ENCODE data around the gene GON7. TPM values are rescaled to one million over a fixed set of nuclear protein-coding genes. Genes with fewer than 3 reads are reported as not detected.
"Not testable (repeated sequence)": the region's sequence is repeated elsewhere in the genome, so short reads cannot be mapped to it uniquely, and the experiment has no call there.

GON7 gene
- polyA plus RNA-seq, 3 donors, result 18.8 to 19.7 (median 19.5) TPM

DNA sequence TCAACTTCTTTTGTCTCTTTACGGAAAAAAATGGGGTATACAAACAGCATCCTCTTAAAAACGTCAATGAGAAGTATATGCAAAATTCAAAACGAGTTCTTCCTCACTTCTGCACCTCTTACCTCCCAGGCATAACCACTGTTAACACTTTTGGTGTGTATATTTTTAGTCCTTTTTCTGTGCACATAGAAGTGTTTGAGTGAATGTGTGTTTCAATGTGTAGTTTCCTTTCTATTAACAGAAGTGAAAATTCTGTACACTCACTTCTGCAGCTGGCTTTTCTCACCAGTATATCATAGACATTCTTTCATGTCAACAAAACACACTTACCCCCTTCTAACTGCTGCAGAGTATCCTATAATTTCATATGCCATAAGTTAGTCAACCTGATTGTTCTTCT is 5.6 kb upstream of the GON7 start:
- no peak for DNase-seq

DNA sequence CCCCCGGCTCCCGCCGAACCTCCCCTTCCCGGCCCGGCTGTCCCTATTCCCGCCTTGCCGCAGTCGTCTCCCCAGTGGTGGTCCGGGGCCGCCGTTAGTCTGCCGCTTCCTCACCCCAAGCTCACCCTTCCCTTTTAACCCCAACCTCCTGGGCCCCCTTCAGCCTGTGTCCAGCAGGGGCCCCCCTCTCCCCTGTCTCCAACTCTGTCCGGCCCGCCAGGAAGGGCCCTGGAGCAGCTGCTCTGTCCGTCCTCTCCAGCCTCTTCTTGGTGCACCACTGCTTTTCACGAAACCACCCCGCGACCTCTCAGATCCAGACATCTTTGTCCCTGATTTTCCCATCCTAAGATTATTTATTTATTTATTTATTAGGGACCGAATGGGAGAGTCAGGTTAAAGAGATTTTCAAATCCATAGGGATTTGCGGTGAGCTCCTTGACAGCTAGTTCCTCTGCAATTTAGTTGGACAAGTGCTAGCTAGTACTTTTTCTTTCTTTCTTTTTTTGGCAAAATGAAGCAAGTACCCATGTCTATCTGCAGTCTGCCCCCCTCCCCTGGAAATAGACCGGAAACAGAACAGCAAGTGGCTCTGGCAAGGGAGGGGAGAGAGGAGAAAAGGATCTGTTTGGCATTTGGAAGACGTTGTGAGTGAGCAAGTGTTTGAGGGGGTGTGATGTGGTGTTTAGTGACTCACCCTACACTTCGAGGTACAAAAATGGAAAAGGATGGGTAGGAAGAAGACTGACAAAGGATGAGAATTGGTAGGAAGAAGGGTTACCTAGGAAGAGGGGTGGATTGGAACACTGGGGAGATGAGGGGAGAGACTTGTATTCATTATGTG is 823 bp upstream of the GON7 start:
- peak; percentile 57 for DNase-seq

DNA sequence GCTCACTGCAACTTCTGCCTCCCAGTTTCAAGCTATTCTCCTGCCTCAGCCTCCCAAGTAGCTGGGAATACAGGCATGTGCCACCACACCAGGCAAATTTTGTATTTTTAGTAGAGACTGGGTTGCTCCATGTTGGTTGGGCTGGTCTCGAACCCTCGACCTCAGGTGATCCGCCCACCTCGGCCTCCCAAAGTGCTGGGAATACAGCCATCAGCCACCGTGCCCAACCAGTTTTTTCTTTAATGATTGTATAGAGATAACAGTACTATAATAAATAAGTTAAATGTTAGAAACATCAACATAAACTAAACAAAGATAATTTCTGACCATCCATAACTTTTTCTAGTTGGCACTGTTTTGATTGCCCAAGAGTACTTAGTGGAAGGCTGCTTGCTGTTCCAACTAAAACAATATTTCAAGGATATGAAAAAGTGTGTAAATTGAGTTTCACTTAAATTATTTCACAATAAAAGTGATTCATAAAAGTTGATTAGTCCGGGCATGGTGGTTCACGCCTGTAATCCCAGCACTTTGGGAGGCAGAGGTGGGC is 5.6 kb downstream of the GON7 start:
- no peak for DNase-seq

DNA sequence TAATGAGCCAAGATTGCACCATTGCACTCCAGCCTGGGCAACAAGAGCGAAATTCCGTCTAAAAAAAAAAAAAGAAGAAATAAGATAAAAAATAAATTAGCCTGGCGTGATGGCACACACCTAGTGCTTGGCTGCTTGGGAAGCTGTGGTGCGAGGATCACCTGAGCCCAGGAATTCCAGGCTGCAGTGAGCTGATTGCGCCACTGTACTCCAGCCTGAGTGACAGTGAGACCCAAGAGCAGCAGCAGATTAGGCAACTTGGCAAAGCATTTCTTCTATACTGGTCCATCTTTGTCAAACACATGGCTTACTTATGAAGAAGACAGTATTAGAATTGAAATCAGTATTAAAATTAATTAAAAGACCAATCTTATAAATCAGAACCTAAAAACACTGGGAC is 6.3 kb downstream of the GON7 start:
- no peak for DNase-seq

DNA sequence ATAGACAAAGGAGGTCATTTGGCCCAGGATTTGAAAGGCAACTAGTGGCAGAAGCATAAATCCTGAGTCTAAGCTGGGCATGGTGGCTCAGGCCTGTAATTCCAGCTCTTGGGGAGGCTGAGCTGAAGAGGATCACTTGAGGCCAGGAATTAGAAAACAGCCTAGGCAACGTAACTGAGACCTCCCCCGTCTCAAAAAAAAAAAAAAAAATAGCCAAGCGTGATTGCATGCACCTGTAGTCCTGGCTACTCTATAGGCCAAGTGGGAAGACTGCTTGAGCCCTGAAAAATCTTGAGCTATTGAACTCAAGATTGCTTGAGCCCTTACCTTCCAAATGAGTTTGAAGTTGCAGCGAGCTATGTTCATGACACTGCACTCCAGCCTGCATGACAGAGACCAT is 7.8 kb downstream of the GON7 start:
- no peak for DNase-seq

DNA sequence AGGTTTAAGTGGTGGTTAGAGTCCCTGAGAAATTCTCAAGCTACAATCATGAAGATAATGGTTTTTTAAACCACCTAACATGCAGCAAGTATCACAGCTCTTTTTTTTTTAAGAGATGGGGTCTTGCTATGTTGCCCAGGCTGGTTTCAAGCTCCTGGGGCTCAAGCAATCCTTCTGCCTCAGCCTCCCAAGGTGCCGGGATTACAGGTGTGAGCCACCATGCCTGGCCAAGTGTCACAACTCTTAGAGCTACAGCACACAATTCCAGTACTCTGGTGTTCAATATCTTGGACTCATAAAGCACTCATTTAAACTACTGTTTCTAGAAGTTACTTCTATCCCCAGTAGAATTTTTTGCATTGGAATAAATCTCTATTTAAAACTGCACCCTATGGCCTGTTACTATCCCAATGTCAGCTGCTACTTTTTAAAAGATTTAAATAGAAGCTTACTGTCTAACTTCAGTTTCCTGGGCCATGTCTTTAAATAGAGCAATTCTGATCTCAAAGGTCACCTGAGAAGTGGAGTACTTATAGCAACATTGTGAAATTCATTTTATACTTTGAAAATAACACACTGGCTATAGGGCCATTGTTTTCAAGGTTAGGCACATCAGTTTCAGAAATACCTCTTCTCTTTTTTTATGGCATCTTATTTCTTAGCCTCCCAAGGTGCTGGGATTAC is 11.4 kb downstream of the GON7 start:
- no peak for DNase-seq

DNA sequence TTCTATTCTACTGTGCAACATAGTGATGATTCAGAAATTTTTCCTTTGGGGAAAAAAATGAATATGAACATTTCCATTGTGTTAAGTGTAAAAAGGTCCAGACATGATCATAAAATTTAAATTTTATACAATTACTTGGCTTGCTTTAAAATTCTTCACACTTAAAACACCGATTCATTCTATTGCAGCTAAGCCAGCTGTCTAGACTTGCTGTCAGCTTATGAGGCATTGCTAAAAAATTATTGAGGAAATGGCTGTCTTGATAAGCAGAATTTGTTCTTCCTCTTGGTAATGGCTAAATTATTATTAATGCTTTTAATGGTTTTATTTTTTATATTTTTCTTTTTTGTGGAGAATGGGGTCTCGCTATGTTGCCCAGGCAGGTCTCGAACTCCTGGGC is 19.9 kb downstream of the GON7 start:
- DNase-seq, result no peak

DNA sequence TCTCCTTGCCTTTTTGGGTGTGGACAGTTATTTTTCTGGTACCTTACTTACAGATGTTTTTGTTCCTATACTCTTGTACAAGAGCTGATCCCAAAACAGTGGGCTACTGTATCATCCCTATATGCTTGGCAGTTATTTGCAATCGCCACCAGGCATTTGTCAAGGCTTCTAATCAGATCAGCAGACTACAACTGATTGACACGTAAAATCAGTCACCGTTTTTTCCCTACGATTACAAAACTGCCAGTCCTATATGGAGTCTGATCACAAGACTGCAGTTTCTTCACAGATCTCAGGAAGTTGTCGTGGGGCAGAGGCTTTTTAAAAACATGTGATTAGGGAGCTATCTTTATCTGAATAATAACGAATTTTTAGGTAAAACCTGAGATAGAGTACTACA is 20.4 kb downstream of the GON7 start:
- DNase-seq, result no peak

DNA sequence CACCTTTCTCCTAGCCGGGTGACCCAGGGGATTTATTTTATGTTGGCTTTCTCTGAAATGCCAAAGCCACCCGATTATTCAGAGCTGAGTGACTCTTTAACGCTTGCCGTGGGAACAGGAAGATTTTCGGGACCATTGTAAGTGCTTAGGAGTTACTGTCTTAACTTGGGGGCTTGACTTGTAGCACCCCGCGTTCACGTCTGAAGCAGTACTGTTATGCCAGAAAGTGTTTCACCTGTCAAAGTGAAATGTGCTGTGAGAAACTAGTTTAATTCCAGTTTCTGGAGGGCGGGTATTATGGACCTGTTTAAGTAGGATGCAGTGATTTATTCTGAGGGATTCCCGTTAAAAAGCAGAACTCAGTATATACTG is 21.5 kb downstream of the GON7 start:
- DNase-seq, result no peak

DNA sequence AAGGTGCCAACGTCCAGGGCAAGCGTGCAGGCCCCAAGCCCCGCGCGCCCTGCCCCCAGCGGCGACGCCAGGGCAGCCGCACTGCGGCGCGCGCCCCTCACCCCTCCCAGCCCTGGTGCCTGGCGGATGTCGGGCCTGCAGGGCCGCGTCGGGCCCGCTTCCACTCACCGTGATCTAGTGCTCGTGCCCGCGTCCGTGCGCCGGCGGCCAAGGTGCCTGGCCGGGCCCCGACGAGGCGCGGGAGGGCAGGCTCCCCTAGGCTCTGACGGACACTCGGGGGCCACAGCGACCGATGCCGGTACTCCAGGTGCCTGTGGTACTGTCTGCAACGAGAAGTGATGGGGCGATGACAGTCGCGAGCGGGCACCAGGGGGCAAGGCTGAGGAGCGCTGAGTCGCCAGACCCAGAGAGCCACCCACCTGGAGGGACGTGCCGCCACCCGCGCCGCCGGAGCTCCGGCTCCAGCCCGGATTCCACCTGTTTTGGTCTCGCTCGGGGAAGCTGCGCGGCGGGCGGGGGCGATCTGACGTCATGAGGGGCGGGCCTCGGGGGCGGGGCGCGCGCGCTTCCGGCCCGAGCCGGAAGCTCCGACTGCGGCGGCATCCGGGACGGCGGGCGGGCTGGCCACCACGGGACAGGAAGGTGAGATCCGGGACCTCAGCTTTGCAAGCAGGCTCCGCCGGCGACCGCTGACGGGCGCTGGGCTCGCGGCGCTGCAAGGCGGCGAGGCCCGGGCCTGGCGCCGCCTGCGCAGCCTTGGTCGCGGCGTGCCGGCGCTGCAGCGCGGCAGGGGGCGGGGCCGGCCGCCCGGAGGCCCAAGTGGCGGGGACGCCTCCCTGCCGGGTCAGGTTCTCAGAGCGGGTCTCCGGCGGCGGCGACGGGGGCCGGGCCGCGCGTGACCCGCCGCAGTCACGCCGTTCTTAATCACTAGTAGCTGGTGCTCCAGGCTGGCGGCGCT is 22.2 kb downstream of the GON7 start, which contains the start of the genes LYSET and MOAP1:
LYSET (plus strand) TSS at position 927 of the 958 bp plus-strand sequence. CDS start 89 bp downstream, outside the sequence.
MOAP1 (minus strand) TSS at position 507 of the 958 bp plus-strand sequence. CDS start 655 bp downstream, outside the sequence.
- DNase-seq, result peak; percentile 85

DNA sequence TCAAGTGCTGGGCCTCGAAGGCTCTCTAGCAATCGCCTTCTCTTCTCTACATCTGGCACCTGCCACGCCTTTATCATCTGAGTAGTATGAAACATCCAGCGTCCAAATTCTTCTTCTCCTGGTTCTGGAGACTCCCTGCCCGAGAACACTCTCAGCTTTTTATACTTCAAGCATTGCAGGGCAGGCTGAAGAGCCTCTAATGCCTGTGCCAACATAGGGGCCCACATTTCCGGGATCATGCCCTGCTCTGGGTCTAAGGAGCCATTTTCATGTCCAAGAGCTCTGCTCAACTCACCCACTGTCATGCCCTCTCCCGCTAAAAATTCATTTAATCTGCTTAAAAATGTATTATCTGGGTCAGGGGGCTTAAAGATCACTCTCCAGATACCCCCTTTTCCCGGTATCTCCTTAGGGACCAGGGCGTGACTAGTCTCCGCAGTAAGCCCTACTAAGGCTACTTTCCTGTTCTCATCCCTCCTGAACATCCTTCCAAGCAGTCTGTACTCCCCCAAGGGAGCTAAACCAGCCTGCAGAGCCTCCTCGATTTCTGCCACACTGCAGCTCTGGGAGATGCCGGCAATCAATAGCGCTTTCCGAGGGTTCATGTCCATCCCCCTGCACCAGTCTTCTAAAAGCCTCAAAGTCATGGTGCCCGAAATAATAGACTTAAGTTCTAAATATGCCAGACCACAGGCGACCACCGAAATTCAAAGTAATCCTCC is 23.1 kb downstream of the GON7 start:
- no peak for DNase-seq

DNA sequence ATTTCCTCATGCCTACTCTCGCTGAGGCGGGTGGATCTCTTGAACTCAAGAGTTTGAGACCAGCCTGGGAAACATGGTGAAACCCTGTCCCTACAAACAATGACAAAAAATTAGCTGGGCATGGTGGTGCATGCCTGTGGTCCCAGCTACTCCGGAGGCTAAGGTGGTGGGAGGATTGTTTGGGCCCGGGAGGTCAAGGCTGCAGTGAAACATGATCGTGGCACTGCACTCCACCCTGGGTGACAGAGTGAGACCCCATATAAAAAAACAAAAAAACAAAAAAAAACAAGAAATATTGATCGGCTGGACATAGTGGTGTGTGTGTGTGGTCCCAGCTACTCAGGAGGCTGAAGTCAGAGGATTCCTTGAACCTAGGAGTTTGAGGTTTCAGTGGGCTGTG is 31.4 kb downstream of the GON7 start:
- no peak for DNase-seq

DNA sequence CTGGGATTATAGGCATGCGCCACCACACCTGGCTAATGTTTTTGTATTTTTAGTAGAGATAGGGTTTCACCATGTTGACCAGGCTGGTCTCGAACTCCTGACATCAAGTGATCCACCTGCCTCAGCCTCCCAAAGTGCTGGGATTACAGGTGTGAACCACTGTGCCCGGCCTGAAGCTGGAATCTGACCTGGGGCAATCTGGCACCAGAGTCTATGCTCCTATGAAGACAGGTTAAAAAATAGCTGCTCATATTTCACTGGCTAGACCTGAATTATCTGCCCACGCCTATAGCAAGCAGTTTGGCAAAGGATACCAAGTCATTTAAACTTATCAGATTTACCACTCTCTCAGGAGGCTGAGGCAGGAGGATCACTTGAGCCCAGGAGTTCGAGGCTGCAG is 32.1 kb downstream of the GON7 start:
- DNase-seq, result not testable (repeated sequence)

DNA sequence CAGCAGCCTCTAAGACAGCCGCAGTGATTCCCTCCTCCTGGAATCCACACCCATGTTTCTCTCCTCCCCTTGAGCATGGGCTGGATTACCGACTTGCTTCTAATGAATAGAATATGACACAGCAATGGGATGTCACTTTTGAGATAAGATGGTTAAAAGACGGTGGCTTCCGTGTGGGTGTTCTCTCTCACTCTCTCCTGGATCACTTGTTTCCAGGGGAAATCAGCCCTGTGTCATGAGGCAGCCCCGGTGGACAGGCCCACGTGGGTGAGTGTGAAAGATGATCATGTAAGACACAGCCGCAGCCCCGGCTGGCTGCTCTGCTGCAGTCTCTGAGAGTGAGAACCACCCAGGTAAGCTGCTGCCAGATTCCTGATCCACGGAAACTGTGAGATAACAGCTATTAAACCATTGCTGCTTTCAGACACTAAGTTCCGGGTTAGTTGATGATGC is 32.9 kb downstream of the GON7 start:
- DNase-seq, result no peak

DNA sequence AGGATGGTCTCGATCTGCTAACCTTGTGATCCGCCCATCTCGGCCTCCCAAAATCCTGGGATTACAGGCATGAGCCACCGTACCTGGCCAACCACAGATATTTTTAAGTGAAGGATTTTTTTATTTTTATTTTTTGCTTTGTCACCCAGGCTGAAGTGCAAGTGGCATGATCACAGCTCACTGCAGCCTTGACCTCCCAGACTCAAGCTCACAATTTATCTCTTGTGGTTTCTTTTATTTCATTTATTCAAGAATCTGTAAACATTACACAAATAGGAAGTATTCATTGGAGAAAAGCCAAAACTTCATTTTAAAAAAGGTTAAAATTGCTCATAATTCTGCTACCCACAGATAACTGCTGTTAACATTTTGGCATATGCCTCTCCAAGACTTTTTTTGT is 35.5 kb downstream of the GON7 start:
- no peak for DNase-seq

DNA sequence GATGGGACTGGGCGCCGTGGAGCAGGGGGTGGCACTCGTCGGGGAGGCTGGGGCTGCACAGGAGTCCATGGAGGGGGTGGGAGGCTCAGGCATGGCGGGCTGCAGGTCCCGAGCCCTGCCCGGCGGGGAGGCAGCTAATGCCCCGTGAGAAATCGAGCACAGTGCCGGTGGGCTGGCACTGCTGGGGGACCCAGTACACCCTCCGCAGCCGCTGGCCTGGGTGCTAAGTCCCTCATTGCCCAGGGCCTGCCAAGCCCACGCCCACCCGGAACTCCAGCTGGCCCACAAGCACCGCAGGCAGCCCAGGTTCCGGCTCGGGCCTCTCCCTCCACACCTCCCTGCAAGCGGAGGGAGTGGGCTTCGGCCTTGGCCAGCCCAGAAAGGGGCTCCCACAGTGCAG is 36.7 kb downstream of the GON7 start:
- DNase-seq, result not testable (repeated sequence)

DNA sequence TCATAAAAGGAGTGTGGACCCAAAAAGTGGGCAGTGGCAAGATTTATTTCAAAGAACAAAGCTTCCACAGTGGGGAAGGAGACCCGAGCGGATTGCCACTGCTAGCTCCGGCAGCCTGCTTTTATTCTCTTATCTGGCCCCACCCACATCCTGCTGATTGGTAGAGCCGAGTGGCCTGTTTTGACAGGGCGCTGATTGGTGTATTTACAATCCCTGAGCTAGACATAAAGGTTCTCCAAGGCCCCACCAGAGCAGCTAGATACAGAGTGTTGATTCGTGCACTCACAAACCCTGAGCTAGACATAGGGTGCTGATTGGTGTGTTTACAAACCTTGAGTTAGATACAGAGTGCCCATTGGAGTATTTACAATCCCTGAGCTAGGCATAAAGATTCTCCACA is 37.2 kb downstream of the GON7 start:
- not testable (repeated sequence) for DNase-seq

DNA sequence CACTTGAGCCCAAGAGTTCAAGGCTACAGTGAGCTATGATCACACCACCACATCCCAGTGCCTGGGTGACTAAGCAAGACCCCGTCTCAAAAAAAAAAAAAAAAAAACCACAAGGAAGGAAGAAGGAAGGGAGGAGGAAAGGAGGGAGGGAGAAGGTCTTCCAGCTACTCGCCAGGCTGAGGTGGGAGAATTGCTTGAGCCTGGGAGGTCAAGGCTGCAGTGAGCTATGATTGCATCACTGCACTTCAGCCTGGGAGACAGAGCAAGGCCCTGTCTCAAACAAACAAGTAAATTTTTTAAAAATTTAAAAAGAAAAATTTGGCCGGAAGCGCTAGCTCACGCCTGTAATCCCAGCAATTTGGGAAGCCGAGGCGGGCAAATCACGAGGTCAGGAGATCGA is 38.3 kb downstream of the GON7 start:
- not testable (repeated sequence) for DNase-seq

DNA sequence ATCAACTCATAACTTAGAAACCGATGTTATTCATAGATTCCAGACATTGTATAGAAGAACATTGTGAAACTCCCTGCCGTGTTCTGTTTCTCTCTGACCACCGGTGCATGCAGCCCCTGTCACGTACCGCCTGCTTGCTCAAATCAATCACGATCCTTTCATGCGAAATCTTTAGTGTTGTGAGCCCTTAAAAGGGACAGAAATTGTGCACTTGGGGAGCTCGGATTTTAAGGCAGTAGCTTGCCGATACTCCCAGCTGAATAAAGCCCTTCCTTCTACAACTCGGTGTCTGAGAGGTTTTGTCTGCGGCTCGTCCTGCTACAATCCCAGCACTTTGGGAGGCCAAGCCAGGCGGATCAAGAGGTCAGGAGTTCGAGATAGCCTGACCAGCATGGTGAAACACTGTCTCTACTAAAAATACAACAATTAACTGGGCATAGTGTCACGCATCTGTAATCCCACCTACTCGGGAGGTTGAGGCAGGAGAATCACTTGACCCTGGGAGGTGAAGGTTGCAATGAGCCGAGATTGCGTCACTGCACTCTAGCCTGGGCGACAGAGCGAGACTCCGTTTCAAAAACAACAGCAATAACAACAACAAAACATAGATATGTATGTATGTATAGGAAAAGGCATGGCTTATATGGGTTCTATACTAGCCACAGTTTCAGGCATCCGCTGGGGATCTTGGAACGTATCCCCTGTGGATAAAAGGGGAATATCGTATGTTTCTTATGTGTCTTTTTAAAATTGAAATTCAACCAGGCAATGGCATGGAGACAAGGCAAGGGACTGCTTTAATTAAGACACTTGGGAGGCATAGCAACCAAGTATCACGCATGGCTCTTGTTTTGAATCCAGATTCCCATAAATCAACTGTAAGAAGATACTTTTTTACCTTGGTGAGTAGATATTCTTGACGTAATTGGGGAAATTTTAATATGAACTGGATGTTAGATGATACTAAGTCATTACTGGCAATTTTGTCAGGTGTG is 41.3 kb downstream of the GON7 start:
- DNase-seq, result not testable (repeated sequence)

DNA sequence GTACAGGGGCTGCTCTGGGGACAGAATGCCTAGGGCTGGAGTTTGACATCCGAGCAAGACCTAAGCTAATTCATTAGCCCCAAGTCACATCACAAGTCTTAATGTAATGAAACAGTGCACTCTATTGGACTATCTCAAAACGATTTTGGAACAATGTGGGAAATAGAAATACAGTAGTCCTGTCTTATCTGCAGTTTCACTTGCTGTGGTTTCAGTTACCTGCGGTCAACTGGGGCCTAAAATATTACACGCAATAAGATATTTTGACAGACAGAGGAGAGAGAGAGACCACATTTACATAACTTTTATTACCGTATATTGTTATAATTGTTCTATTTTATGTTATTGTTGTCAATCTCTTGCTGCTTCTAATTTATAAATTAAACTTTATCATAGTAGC is 43.3 kb downstream of the GON7 start:
- DNase-seq, result no peak

Data from renal pelvis (tissue), 4 donors.